PC-3 (cell line): Measurements from ENCODE around the gene AMPD3.

Experiments used
- EZH2phosphoT487 ChIP-seq: fragments of 300-600 bp; sonication (generic); IDR thresholded peaks from 2 replicates; pipeline ENCODE4 v1.6.1; 2018; ENCODE audit warnings: mild to moderate bottlenecking, antibody characterized with exemption, low read length, borderline replicate concordance
- TF ChIP-seq, protein P1 (sequence below): fragments of 300-600 bp; sonication (generic); conservative IDR thresholded peaks from 2 replicates; pipeline ENCODE4 v1.5.1; 2017; ENCODE audit warnings: antibody characterized with exemption, low read depth, mild to moderate bottlenecking, low read length

DNA sequence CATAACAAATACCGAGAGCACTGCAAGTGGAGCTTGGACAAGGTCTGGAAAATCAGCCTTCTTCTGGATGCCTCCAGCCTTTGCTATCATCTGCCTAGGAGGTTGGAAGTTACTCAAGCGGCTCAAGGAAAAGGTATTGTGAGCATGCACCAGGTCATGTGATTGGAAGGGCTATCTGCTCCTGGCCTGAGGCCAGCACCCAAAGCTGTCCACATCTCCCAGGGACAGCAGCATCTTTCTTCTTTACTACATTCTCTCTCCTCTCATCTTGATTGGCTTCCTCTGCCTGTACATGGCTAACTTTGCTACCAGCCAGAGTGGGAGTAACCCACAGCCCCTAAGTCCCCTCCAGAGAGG is 44.2 kb upstream of the AMPD3 start:
- TF ChIP-seq, protein P1, sequence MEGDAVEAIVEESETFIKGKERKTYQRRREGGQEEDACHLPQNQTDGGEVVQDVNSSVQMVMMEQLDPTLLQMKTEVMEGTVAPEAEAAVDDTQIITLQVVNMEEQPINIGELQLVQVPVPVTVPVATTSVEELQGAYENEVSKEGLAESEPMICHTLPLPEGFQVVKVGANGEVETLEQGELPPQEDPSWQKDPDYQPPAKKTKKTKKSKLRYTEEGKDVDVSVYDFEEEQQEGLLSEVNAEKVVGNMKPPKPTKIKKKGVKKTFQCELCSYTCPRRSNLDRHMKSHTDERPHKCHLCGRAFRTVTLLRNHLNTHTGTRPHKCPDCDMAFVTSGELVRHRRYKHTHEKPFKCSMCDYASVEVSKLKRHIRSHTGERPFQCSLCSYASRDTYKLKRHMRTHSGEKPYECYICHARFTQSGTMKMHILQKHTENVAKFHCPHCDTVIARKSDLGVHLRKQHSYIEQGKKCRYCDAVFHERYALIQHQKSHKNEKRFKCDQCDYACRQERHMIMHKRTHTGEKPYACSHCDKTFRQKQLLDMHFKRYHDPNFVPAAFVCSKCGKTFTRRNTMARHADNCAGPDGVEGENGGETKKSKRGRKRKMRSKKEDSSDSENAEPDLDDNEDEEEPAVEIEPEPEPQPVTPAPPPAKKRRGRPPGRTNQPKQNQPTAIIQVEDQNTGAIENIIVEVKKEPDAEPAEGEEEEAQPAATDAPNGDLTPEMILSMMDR: no peak
- TF ChIP-seq EZH2phosphoT487: no peak
